IMR-90 (cell line): ENCODE measurements around the gene KRR1. TPM values are rescaled to one million over a fixed set of nuclear protein-coding genes. Genes with fewer than 3 reads are reported as not detected.

ENCODE experiments used
- ATAC-seq: fragments of 200-7000 bp; cut with Tn5 transposase; 2 replicates; pipeline ENCODE4 v1.9.1; 2020; ENCODE audit warnings: low read depth, mild to moderate bottlenecking, moderate library complexity
- BruUV-seq: library from RNA; stranded (reverse); fragments of 400-500 nt; replicated peaks from 2 replicates; lab custom pipeline; 2021; lab: Mats Ljungman, UMichigan
- CTCF ChIA-PET: fragments of 300-600 bp; formaldehyde crosslinking; extraction: SDS; loops from one replicate; lab custom pipeline; 2021; ENCODE audit warnings: antibody characterized with exemption; lab: Yijun Ruan, JAX
- POLR2A ChIA-PET: fragments of 300-600 bp; sonication (Branson Sonifier 250); formaldehyde crosslinking; loops from one replicate; lab custom pipeline; 2022; ENCODE audit warnings: antibody characterized with exemption; ENCODE audit not compliant: unreplicated experiment; lab: Charles Lee
- DNase-seq: peaks from one replicate; pipeline ENCODE4 v3.0.0; 2013
- H2AFZ ChIP-seq: replicated peaks from 2 replicates; pipeline ENCODE3; 2013; ENCODE audit warnings: low read length, mild to moderate bottlenecking; ENCODE audit not compliant: poor library complexity
- H2AK5ac ChIP-seq: 2 replicates; pipeline ENCODE4 v1.6.1; 2013; ENCODE audit warnings: low read depth, low read length, inconsistent platforms
- H2AK9ac ChIP-seq: replicated peaks from 2 replicates; pipeline ENCODE3; 2013; ENCODE audit warnings: mild to moderate bottlenecking, low read depth, low read length, moderate library complexity; ENCODE audit not compliant: poor library complexity
- H2BK120ac ChIP-seq: 2 replicates; pipeline ENCODE4 v1.6.1; 2013; ENCODE audit warnings: low read depth, low read length, inconsistent platforms
- H2BK15ac ChIP-seq: 3 replicates; pipeline ENCODE4 v1.6.1; 2013; ENCODE audit warnings: low read depth, low read length, inconsistent platforms
- H2BK20ac ChIP-seq: 2 replicates; pipeline ENCODE4 v1.6.1; 2013; ENCODE audit warnings: low read depth, mild to moderate bottlenecking, inconsistent platforms, low read length, moderate library complexity
- H2BK5ac ChIP-seq: 2 replicates; pipeline ENCODE4 v1.6.1; 2013; ENCODE audit warnings: mild to moderate bottlenecking, low read depth, low read length, inconsistent platforms; ENCODE audit not compliant: poor library complexity, severe bottlenecking
- H3K14ac ChIP-seq: replicated peaks from 2 replicates; pipeline ENCODE4 v1.6.1; 2013; ENCODE audit warnings: low read depth, low read length, inconsistent platforms
- H3K18ac ChIP-seq: 2 replicates; pipeline ENCODE4 v1.6.1; 2013; ENCODE audit warnings: low read depth, low read length, control low read depth
- H3K23ac ChIP-seq: 2 replicates; pipeline ENCODE4 v1.6.1; 2013; ENCODE audit warnings: low read depth, low read length, inconsistent platforms
- H3K27ac ChIP-seq: 2 replicates; pipeline ENCODE4 v1.5.1; 2013; ENCODE audit warnings: mild to moderate bottlenecking, control low read depth, low read length; ENCODE audit not compliant: insufficient read depth
- H3K27me3 ChIP-seq: 2 replicates; pipeline ENCODE4 v1.6.1; 2013; ENCODE audit warnings: low read length; ENCODE audit not compliant: control insufficient read depth, insufficient read depth
- H3K36me3 ChIP-seq: 2 replicates; pipeline ENCODE4 v1.6.1; 2013; ENCODE audit warnings: low read length, mixed read lengths; ENCODE audit not compliant: control insufficient read depth, insufficient read depth
- H3K4ac ChIP-seq: 2 replicates; pipeline ENCODE4 v1.6.1; 2013; ENCODE audit warnings: low read depth, low read length, inconsistent platforms
- H3K4me1 ChIP-seq: 2 replicates; pipeline ENCODE4 v1.6.1; 2013; ENCODE audit warnings: low read length, mixed read lengths; ENCODE audit not compliant: control insufficient read depth, insufficient read depth
- H3K4me2 ChIP-seq: 2 replicates; pipeline ENCODE4 v1.6.1; 2013; ENCODE audit warnings: low read depth, mild to moderate bottlenecking, control low read depth, low read length, moderate library complexity
- H3K4me3 ChIP-seq: 2 replicates; pipeline ENCODE4 v1.5.1; 2013; ENCODE audit warnings: low read depth, mild to moderate bottlenecking, control low read depth, low read length, moderate library complexity; ENCODE audit not compliant: insufficient read depth
- H3K56ac ChIP-seq: 2 replicates; pipeline ENCODE4 v1.6.1; 2013; ENCODE audit warnings: low read length, inconsistent platforms; ENCODE audit not compliant: insufficient read depth; ENCODE audit errors: extremely low read depth
- H3K79me1 ChIP-seq, 2 experiments: 2 replicates each; pipeline ENCODE4 v1.6.1; 2013; ENCODE audit warnings: low read length in 2 of 2, inconsistent platforms in 1 of 2, low read depth in 1 of 2
- H3K9ac ChIP-seq: 2 replicates; pipeline ENCODE4 v1.6.1; 2013; ENCODE audit warnings: low read depth, low read length, control low read depth
- H3K9me1 ChIP-seq: 2 replicates; pipeline ENCODE4 v1.6.1; 2013; ENCODE audit warnings: low read length, inconsistent platforms; ENCODE audit not compliant: insufficient read depth
- H3K9me3 ChIP-seq: 2 replicates; pipeline ENCODE4 v1.6.1; 2013; ENCODE audit warnings: low read length; ENCODE audit not compliant: control insufficient read depth, insufficient read depth
- H4K20me1 ChIP-seq: 2 replicates; pipeline ENCODE4 v1.6.1; 2013; ENCODE audit warnings: low read length, inconsistent platforms; ENCODE audit not compliant: insufficient read depth
- H4K5ac ChIP-seq: 2 replicates; pipeline ENCODE4 v1.6.1; 2013; ENCODE audit warnings: mild to moderate bottlenecking, low read depth, low read length, control low read depth
- H4K8ac ChIP-seq, 2 experiments: 2 replicates each; pipeline ENCODE4 v1.6.1; 2013; ENCODE audit warnings: low read depth in 2 of 2, low read length in 2 of 2, control low read depth in 1 of 2, inconsistent platforms in 1 of 2
- H4K91ac ChIP-seq: 2 replicates; pipeline ENCODE4 v1.6.1; 2013; ENCODE audit warnings: low read depth, low read length, inconsistent platforms; ENCODE audit not compliant: insufficient read depth
- BHLHE40 ChIP-seq: fragments of 150-350 bp; IDR thresholded peaks from 2 replicates; pipeline ENCODE4 v1.6.1; 2016; ENCODE audit warnings: mild to moderate bottlenecking, low read depth, low read length
- CEBPB ChIP-seq: IDR thresholded peaks from 2 replicates; pipeline ENCODE4 v1.6.1; 2012; ENCODE audit warnings: low read depth, low read length, improper control_type of control experiment
- CHD1 ChIP-seq: IDR thresholded peaks from 2 replicates; pipeline ENCODE4 v1.6.1; 2012; ENCODE audit warnings: low read depth, low read length, improper control_type of control experiment
- CTCF ChIP-seq: conservative IDR thresholded peaks from 2 replicates; pipeline ENCODE4 v1.5.1; 2012; ENCODE audit warnings: mild to moderate bottlenecking, low read depth, low read length, improper control_type of control experiment
- FOS ChIP-seq: fragments of 150-350 bp; IDR thresholded peaks from 2 replicates; pipeline ENCODE4 v1.6.1; 2016; ENCODE audit warnings: low read depth, low read length
- MAFK ChIP-seq: IDR thresholded peaks from 2 replicates; pipeline ENCODE4 v1.6.1; 2012; ENCODE audit warnings: low read depth, low read length, improper control_type of control experiment
- MAZ ChIP-seq: IDR thresholded peaks from 2 replicates; pipeline ENCODE4 v1.6.1; 2012; ENCODE audit warnings: low read depth, mild to moderate bottlenecking, low read length, improper control_type of control experiment, moderate library complexity, borderline replicate concordance
- MXI1 ChIP-seq: IDR thresholded peaks from 2 replicates; pipeline ENCODE4 v1.6.1; 2012; ENCODE audit warnings: low read depth, mild to moderate bottlenecking, low read length, moderate library complexity, borderline replicate concordance
- NFE2L2 ChIP-seq: fragments of 150-350 bp; IDR thresholded peaks from 2 replicates; pipeline ENCODE4 v1.6.1; 2016; ENCODE audit warnings: low read depth, mild to moderate bottlenecking, low read length
- POLR2A ChIP-seq: IDR thresholded peaks from 2 replicates; pipeline ENCODE4 v1.6.1; 2012; ENCODE audit warnings: mild to moderate bottlenecking, low read depth, low read length
- RAD21 ChIP-seq: IDR thresholded peaks from 2 replicates; pipeline ENCODE4 v1.6.1; 2012; ENCODE audit warnings: low read length, improper control_type of control experiment
- RCOR1 ChIP-seq: IDR thresholded peaks from 2 replicates; pipeline ENCODE4 v1.6.1; 2012; ENCODE audit warnings: mild to moderate bottlenecking, low read length, improper control_type of control experiment; ENCODE audit not compliant: insufficient replicate concordance
- RFX5 ChIP-seq: IDR thresholded peaks from 2 replicates; pipeline ENCODE4 v1.8.0; 2012; ENCODE audit warnings: low read depth, mild to moderate bottlenecking, low read length, moderate library complexity
- SMC3 ChIP-seq: fragments of 150-350 bp; IDR thresholded peaks from 2 replicates; pipeline ENCODE4 v1.6.1; 2016; ENCODE audit warnings: low read depth, mild to moderate bottlenecking, antibody characterized with exemption, low read length, moderate library complexity
- WGBS, 2 experiments: methylation state at CpG; one replicate each; pipeline versions ENCODE4 v1.1.5 to v1.1.7; 2013; ENCODE audit warnings: missing lambda C conversion rate in 2 of 2; ENCODE audit not compliant: insufficient read length in 1 of 2; ENCODE audit errors: extremely low coverage in 2 of 2; 5-methylcytosine and 5-hydroxymethylcytosine counted together
- dilution Hi-C: fragments of 300-500 bp; cut with HindIII; formaldehyde crosslinking; loops from one replicate; pipeline ENCODE4 v1.14.3; 2018; ENCODE audit warnings: low sequenced_read_pairs; ENCODE audit not compliant: unreplicated experiment
- in situ Hi-C: fragments of 300-500 bp; cut with MboI; formaldehyde crosslinking; loops from 3 replicates; pipeline ENCODE4 v1.14.3; 2019; ENCODE audit warnings: low sequenced_read_pairs, inconsistent platforms, mixed read lengths
- intact Hi-C: fragments of 100-400 bp; cut with micrococcal nuclease; formaldehyde crosslinking; loops from 2 replicates; pipeline ENCODE4 v1.10.0; 2022
- polyA plus RNA-seq, 3 experiments: library from polyadenylated mRNA; depleted of rRNA; stranded (reverse); fragments of >200 nt; gene quantifications; 2 replicates each; pipeline ENCODE4 v1.2.3, GENCODE V29; 2012; ENCODE audit warnings: low replicate concordance in 1 of 3
- total RNA-seq: library from RNA; depleted of rRNA; stranded (reverse); fragments of >200 nt; gene quantifications from 2 replicates; pipeline ENCODE4 v1.2.3, GENCODE V29; 2012
- TF ChIP-seq, protein P1 (sequence below): fragments of 150-350 bp; IDR thresholded peaks from 2 replicates; pipeline ENCODE4 v1.6.1; 2016; ENCODE audit warnings: low read depth, mild to moderate bottlenecking, low read length, moderate library complexity, borderline replicate concordance
- TF ChIP-seq, protein P2 (sequence below): fragments of 150-350 bp; IDR thresholded peaks from 2 replicates; pipeline ENCODE4 v1.6.1; 2017; ENCODE audit warnings: mild to moderate bottlenecking, antibody characterized with exemption, low read length, low read depth

KRR1 gene
- total and polyA plus RNA-seq, 2 of the 4 experiments (the other 2 are of a cell fraction) = 18.3 to 31.4 TPM

DNA sequence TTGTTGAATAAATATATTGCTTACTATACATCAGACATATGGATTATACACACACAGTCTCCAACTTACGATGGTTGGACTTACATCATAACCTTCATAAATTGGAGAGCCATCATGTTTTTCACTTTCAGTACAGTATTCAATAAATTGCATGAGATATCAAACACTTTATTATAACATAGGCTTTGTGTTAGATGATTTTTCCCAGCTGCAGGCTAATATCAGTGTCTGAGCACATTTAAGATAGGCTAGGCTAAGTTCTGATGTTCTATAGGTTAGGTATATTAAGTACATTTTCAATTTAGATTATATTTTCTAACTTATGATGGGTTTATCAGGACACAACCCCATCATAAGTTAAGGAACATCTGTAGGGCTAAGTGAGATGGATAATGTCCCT lies 17.9 kb upstream of the KRR1 start:
- Histone ChIP-seq H3K79me1 (peaks cover 0 to 4% of the 10 kb centered on the region in 2 experiments; a peak in 2 of 4 replicates), H3K36me3 (no peaks in the 10 kb centered on the region), H3K23ac (no peak overlapping the region), H3K9me1 (peaks cover 9% of the 10 kb centered on the region; the same call in 1 of the 2 replicates), H2BK15ac (peak overlapping the region; percentile 6; the same call in 1 of the 3 replicates), H3K56ac (no peak overlapping the region), H3K18ac (no peak overlapping the region), H3K27ac (no peak overlapping the region), H3K14ac (no peak overlapping the region), H3K9me3 (no peaks in the 10 kb centered on the region), H3K9ac (no peak overlapping the region), H2AK5ac (no peak overlapping the region), H2AK9ac (no peak overlapping the region), H4K20me1 (no peaks in the 10 kb centered on the region), H3K4me3 (no peak overlapping the region), H2AFZ (no peak overlapping the region), H2BK120ac (no peak overlapping the region), H4K5ac (no peak overlapping the region), H3K4ac (no peak overlapping the region), H4K91ac (no peak overlapping the region), H4K8ac (no peak overlapping the region), H3K4me2 (no peak overlapping the region), H2BK5ac (no peak overlapping the region), H3K4me1 (peaks cover 11% of the 10 kb centered on the region), H3K27me3 (no peaks in the 10 kb centered on the region), H2BK20ac (no peak overlapping the region)
- ChIA-PET CTCF (no interaction called here), POLR2A (no interaction called here)
- ATAC-seq (no peak), DNase-seq (no peak)
- dilution Hi-C loops = no loop called here
- BruUV-seq = no TSS peak
- WGBS, 2 experiments = no CpG with 5 or more reads among the region's 1 CpG
- TF ChIP-seq CHD1 (no peak), RFX5 (no peak), NFE2L2 (no peak), BHLHE40 (no peak), RCOR1 (no peak), FOS (no peak), MXI1 (no peak), POLR2A (no peak), RAD21 (no peak), CTCF (no peak), CEBPB (no peak), MAFK (no peak), MAZ (no peak), SMC3 (no peak)
- TF ChIP-seq, protein P1, sequence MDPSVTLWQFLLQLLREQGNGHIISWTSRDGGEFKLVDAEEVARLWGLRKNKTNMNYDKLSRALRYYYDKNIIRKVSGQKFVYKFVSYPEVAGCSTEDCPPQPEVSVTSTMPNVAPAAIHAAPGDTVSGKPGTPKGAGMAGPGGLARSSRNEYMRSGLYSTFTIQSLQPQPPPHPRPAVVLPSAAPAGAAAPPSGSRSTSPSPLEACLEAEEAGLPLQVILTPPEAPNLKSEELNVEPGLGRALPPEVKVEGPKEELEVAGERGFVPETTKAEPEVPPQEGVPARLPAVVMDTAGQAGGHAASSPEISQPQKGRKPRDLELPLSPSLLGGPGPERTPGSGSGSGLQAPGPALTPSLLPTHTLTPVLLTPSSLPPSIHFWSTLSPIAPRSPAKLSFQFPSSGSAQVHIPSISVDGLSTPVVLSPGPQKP = no peak
- TF ChIP-seq, protein P2, sequence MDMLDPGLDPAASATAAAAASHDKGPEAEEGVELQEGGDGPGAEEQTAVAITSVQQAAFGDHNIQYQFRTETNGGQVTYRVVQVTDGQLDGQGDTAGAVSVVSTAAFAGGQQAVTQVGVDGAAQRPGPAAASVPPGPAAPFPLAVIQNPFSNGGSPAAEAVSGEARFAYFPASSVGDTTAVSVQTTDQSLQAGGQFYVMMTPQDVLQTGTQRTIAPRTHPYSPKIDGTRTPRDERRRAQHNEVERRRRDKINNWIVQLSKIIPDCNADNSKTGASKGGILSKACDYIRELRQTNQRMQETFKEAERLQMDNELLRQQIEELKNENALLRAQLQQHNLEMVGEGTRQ = no peak
- in situ Hi-C loops = loop anchor here (10.0 to 25.0 kb wide), 2 partner anchors 815 to 933 kb away; partner anchors contain the start of gene BBS10
- intact Hi-C loops = loop anchor here (5.0 kb wide), 1 partner anchor 1058 kb away; no protein-coding TSS in a partner anchor
